Keratinocyte (primary cell): ENCODE measurements around the gene SOWAHD. TPM values are rescaled to one million over a fixed set of nuclear protein-coding genes. Genes with fewer than 3 reads are reported as not detected.
A peak's percentile ranks its signal among the peaks of the same experiment; 100 is the strongest.

ENCODE experiments used
- DNase-seq: peaks from one replicate; pipeline ENCODE4 v3.0.0-alpha.2; 2011; ENCODE audit warnings: low read depth, missing footprints, low spot score
- FAIRE-seq: peaks from 2 replicates; lab custom pipeline; 2011; peaks lifted over from hg19 to GRCh38; lab: Jason Lieb, UNC
- H2AFZ ChIP-seq: 2 replicates; pipeline ENCODE4 v1.6.0; 2012; ENCODE audit warnings: low read length, control low read depth, inconsistent platforms; ENCODE audit not compliant: control insufficient read depth
- H3K27ac ChIP-seq: 2 replicates; pipeline ENCODE4 v1.5.1; 2011; ENCODE audit warnings: low read length; ENCODE audit not compliant: control insufficient read depth, insufficient read depth
- H3K27me3 ChIP-seq: 3 replicates; pipeline ENCODE4 v1.6.0; 2011; ENCODE audit warnings: low read length; ENCODE audit not compliant: control insufficient read depth, insufficient read depth; ENCODE audit errors: extremely low read depth
- H3K36me3 ChIP-seq, 2 experiments: 2 replicates in 1 of 2; 3 replicates in 1 of 2; pipeline ENCODE4 v1.5.1; 2011; ENCODE audit warnings: low read length in 2 of 2, mild to moderate bottlenecking in 1 of 2; ENCODE audit not compliant: control insufficient read depth in 2 of 2, insufficient read depth in 2 of 2; ENCODE audit errors: extremely low read depth in 1 of 2
- H3K4me1 ChIP-seq: 3 replicates; pipeline ENCODE4 v1.5.1; 2011; ENCODE audit warnings: low read length; ENCODE audit not compliant: control insufficient read depth, insufficient read depth; ENCODE audit errors: extremely low read depth
- H3K4me2 ChIP-seq: 3 replicates; pipeline ENCODE4 v1.6.0; 2011; ENCODE audit warnings: low read depth, low read length; ENCODE audit not compliant: control insufficient read depth, insufficient read depth; ENCODE audit errors: extremely low read depth
- H3K4me3 ChIP-seq, 3 experiments: fragments of 200-600 bp in 1 of 3; sonication (generic) in 1 of 3; 2 replicates in 2 of 3; 3 replicates in 1 of 3; pipeline ENCODE4 v1.5.1; 2011 to 2016; ENCODE audit warnings: low read length in 3 of 3, mild to moderate bottlenecking in 3 of 3, control low read depth in 2 of 3, inconsistent platforms in 1 of 3, low read depth in 1 of 3, mixed read lengths in 1 of 3, mixed run types in 1 of 3, moderate library complexity in 1 of 3; ENCODE audit not compliant: control insufficient read depth in 2 of 3, insufficient read depth in 2 of 3; ENCODE audit errors: extremely low read depth in 1 of 3
- H3K79me2 ChIP-seq: 2 replicates; pipeline ENCODE4 v1.6.0; 2012; ENCODE audit warnings: low read length; ENCODE audit not compliant: control insufficient read depth, insufficient read depth
- H3K9ac ChIP-seq: 3 replicates; pipeline ENCODE4 v1.6.0; 2011; ENCODE audit warnings: low read length; ENCODE audit not compliant: control insufficient read depth, insufficient read depth; ENCODE audit errors: extremely low read depth
- H3K9me1 ChIP-seq: 3 replicates; pipeline ENCODE4 v1.6.0; 2011; ENCODE audit warnings: low read length; ENCODE audit not compliant: control insufficient read depth, insufficient read depth; ENCODE audit errors: extremely low read depth
- H3K9me3 ChIP-seq: 2 replicates; pipeline ENCODE4 v1.5.1; 2012; ENCODE audit warnings: low read depth, low read length; ENCODE audit not compliant: control insufficient read depth
- H4K20me1 ChIP-seq: 3 replicates; pipeline ENCODE4 v1.6.0; 2011; ENCODE audit warnings: low read length; ENCODE audit not compliant: control insufficient read depth, insufficient read depth; ENCODE audit errors: extremely low read depth
- EZH2 ChIP-seq: IDR thresholded peaks from one replicate; pipeline ENCODE4 v1.6.1; 2012; ENCODE audit warnings: inconsistent platforms, mild to moderate bottlenecking, low read length, moderate library complexity
- dilution Hi-C: fragments of 300-500 bp; cut with MboI; formaldehyde crosslinking; loops from one replicate; pipeline ENCODE4 v1.7.0; 2020; ENCODE audit warnings: low sequenced_read_pairs; ENCODE audit not compliant: extremely low pct_ligation_motif_present
- polyA plus RNA-seq, 5 experiments: library from polyadenylated mRNA; depleted of rRNA in 3 of 5; stranded (reverse) in 3 of 5; stranded (forward) in 1 of 5; unstranded in 1 of 5; fragments of >200 nt; gene quantifications; 1 replicate in 1 of 5; 2 replicates in 3 of 5; 3 replicates in 1 of 5; pipeline versions ENCODE4 v1.2.1 to v1.2.3, GENCODE V29; 2011 to 2012; ENCODE audit warnings: missing spikeins in 2 of 5, low read depth in 1 of 5, low replicate concordance in 1 of 5
- TF ChIP-seq, protein P1 (sequence below), 3 experiments: IDR thresholded peaks in 1 of 3; conservative IDR thresholded peaks in 1 of 3; optimal IDR thresholded peaks in 1 of 3; 2 replicates in 2 of 3; 3 replicates in 1 of 3; pipeline versions ENCODE3 to v1.5.1; 2011; ENCODE audit warnings: low read length in 3 of 3, mild to moderate bottlenecking in 3 of 3, moderate library complexity in 2 of 3, control low read depth in 1 of 3, inconsistent platforms in 1 of 3; ENCODE audit not compliant: insufficient read depth in 2 of 3; ENCODE audit errors: extremely low read depth in 1 of 3

SOWAHD gene
- polyA plus RNA-seq, 1 donor (not counting 4 experiments of a cell fraction or from before 2014, with no cell fraction given) = not detected

GRCh38 chrX:119783026-119783425, 24.6 kb downstream of the SOWAHD start:
- DNase-seq = no peak
- Histone ChIP-seq H2AFZ (no peak overlapping the region), H3K27me3 (no peaks in the 10 kb centered on the region), H3K9ac (no peak overlapping the region), H4K20me1 (peaks cover 13% of the 10 kb centered on the region), H3K4me3 (no peak overlapping the region), H3K9me1 (no peaks in the 10 kb centered on the region), H3K4me1 (peaks cover 2% of the 10 kb centered on the region), H3K27ac (no peak overlapping the region), H3K36me3 (peaks cover 4 to 6% of the 10 kb centered on the region in 2 experiments), H3K79me2 (peaks cover 19% of the 10 kb centered on the region), H3K4me2 (no peak overlapping the region), H3K9me3 (no peaks in the 10 kb centered on the region)
- no peak for FAIRE-seq
- dilution Hi-C loops = no loop called here
- TF ChIP-seq, protein P1, sequence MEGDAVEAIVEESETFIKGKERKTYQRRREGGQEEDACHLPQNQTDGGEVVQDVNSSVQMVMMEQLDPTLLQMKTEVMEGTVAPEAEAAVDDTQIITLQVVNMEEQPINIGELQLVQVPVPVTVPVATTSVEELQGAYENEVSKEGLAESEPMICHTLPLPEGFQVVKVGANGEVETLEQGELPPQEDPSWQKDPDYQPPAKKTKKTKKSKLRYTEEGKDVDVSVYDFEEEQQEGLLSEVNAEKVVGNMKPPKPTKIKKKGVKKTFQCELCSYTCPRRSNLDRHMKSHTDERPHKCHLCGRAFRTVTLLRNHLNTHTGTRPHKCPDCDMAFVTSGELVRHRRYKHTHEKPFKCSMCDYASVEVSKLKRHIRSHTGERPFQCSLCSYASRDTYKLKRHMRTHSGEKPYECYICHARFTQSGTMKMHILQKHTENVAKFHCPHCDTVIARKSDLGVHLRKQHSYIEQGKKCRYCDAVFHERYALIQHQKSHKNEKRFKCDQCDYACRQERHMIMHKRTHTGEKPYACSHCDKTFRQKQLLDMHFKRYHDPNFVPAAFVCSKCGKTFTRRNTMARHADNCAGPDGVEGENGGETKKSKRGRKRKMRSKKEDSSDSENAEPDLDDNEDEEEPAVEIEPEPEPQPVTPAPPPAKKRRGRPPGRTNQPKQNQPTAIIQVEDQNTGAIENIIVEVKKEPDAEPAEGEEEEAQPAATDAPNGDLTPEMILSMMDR (optimal IDR thresholded peaks at IDR 0.05 in 1 of 3, IDR thresholded peaks at IDR 0.05 in 1 of 3, conservative IDR thresholded peaks at IDR 0.05 in 1 of 3; ENCODE audit: extremely low read depth in 1 of 3, insufficient read depth in 2 of 3, low read length in 3 of 3) = no peak
- TF ChIP-seq EZH2 = no peak

DNA sequence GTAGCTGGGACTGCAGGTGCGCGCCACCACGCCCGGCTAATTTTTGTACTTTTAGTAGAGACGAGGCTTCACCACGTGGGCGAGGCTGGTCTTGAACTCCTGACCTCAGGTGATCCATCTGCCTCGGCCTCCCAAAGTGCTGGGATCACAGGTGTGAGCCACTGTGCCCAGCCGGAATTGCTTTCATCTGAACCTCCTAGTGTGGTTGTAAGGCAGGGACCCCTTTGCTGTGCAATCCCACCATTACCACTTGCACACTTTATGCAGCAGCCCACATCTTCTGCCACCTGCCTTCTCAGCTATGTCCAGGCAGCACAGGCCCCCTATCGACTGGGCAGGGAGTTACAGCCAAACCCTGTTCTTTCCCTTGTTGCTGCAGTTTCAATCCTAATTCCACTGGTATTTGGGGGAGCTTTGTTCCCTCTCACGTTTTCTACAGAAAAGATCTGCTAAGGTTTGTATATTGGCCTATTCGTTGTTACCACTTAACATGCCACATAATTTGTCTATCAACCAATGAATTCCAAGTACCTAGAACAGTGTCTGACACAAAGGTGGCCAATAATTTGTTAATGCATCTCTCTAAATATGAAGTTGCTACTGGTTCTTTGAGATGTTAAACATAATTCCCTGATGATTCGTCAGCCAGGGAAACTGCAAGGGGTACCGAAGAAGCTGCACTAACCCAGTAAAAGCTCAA, 26.5 kb downstream of the SOWAHD start:
- no peaks in the 10 kb centered on the region for H3K9me3 ChIP-seq
- FAIRE-seq (no peak), DNase-seq (no peak)
- peaks cover 36% of the 10 kb centered on the region for H3K79me2 ChIP-seq
- no peak overlapping the region for H3K27ac ChIP-seq
- H3K36me3 ChIP-seq = peaks cover 7 to 11% of the 10 kb centered on the region in 2 experiments
- H3K4me2 ChIP-seq = no peak overlapping the region
- no peak overlapping the region for H3K4me3 ChIP-seq
- TF ChIP-seq, protein P1 (optimal IDR thresholded peaks at IDR 0.05 in 1 of 3, IDR thresholded peaks at IDR 0.05 in 1 of 3, conservative IDR thresholded peaks at IDR 0.05 in 1 of 3; ENCODE audit: extremely low read depth in 1 of 3, insufficient read depth in 2 of 3, low read length in 3 of 3) = peak; percentile 54 to 61 (median 54)
- no peak for TF ChIP-seq EZH2
- dilution Hi-C loops = no loop called here
- no peaks in the 10 kb centered on the region for H3K9me1 ChIP-seq
- H4K20me1 ChIP-seq = peaks cover 16% of the 10 kb centered on the region
- no peak overlapping the region for H3K9ac ChIP-seq
- H2AFZ ChIP-seq = no peak overlapping the region
- H3K4me1 ChIP-seq = peaks cover 9% of the 10 kb centered on the region
- H3K27me3 ChIP-seq = no peaks in the 10 kb centered on the region
